ENCODE data around the gene DGKI.

DGKI gene

DNA sequence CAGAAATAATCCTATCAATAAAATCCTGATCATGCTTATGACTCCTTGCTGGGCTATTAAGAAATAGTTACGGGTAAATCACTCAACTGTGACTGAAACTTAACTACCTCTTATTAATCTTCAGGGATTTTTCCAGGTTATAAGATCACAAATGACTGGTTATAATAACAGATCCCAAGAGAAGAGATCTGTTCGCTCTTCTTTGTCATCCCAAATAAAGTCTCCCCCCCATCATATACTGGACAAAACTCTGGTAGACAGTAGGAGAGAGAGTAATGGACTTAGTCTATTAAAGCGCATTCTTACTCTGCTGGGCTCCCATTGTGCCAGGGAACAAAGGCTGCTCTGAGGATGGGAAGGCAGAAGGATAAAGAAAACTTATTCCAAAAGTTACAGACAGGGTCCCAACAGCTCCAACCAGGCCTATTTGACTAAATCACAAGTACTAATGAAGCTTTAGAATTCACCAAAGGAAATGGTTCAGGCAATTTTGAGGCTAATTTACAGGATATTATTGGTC lies 233.7 kb downstream of the DGKI start:
- no peak for DNase-seq (ENCODE audit: low read depth)
- TF ChIP-seq, protein P1, sequence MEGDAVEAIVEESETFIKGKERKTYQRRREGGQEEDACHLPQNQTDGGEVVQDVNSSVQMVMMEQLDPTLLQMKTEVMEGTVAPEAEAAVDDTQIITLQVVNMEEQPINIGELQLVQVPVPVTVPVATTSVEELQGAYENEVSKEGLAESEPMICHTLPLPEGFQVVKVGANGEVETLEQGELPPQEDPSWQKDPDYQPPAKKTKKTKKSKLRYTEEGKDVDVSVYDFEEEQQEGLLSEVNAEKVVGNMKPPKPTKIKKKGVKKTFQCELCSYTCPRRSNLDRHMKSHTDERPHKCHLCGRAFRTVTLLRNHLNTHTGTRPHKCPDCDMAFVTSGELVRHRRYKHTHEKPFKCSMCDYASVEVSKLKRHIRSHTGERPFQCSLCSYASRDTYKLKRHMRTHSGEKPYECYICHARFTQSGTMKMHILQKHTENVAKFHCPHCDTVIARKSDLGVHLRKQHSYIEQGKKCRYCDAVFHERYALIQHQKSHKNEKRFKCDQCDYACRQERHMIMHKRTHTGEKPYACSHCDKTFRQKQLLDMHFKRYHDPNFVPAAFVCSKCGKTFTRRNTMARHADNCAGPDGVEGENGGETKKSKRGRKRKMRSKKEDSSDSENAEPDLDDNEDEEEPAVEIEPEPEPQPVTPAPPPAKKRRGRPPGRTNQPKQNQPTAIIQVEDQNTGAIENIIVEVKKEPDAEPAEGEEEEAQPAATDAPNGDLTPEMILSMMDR (conservative IDR thresholded peaks at IDR 0.05; ENCODE audit: control insufficient read depth, insufficient read depth, low read depth, low read length), result no peak
- no peak overlapping the region for H3K4me3 ChIP-seq (ENCODE audit: control insufficient read depth, low read depth, low read length)

DNA sequence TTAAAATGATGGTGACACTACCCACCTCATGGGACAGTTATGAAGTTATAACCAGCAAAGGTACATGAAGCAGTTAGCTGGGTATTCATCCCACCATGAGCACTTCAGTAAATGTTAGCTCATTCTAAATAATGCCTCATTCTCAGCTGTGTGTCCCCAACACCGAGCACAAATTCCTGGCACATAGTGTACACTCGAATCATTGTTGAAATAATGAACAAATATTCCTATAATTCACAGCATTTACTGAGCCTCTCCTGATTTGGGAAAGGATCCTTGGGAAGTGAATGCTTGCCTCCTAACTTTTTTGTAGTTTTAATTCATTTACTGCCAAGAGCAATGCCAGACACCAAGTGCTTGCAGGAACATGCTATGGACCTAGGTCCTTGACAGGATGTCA lies 235.2 kb downstream of the DGKI start:
- no peak overlapping the region for H3K4me3 ChIP-seq (ENCODE audit: control insufficient read depth, low read depth, low read length)
- TF ChIP-seq, protein P1 (conservative IDR thresholded peaks at IDR 0.05; ENCODE audit: control insufficient read depth, insufficient read depth, low read depth, low read length), result no peak
- DNase-seq (ENCODE audit: low read depth), result peak; percentile 21

DNA sequence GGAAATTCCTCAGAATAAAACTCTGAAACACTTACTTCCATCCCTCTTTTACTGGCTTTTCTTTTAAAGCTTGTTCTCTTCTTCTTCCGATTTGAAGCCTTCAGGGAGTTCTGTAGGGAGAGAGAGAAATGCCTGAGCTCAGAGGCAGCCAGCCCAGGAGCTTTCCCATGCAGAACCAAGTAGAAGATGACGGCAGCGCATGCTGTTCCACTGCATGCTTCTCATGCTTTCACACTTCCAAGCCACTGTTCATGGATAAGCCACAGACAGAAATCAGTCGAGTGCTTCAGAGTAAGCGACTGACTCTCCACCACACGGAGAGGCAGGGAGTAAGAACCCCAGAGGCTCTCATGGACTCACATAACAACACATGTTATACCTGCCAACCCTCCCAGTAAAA lies 237.3 kb downstream of the DGKI start:
- DNase-seq (ENCODE audit: low read depth), result no peak
- TF ChIP-seq, protein P1 (conservative IDR thresholded peaks at IDR 0.05; ENCODE audit: control insufficient read depth, insufficient read depth, low read depth, low read length), result no peak
- no peak overlapping the region for H3K4me3 ChIP-seq (ENCODE audit: control insufficient read depth, low read depth, low read length)

DNA sequence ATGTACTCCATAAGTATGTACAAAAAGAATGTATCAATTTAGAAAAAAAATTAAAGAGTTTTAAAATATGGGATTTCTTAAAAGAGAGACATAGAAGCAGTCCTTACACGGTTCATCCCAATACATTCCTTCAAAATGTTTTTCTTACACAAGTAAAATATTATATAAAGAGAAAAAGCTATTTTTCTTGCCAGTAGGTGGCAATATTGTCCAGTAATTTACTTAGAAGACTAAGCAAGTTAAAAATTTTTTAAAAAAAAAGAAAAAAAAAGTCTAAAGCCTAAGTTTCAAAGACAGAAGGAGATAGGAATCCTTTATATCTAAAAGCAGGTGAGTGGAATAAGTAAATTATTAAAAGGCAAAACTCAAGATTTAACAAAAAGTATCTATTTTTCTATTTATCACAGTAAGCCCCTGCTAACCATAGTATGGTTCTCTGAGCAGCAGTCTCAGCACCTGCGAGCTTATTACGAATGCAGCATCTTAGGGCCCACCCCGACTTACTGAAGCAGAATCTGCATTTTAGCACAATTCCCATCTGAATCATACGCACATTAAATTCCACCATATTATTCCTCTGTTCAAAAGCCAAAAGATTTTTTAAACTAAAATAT lies 240.6 kb downstream of the DGKI start:
- TF ChIP-seq, protein P1 (conservative IDR thresholded peaks at IDR 0.05; ENCODE audit: control insufficient read depth, insufficient read depth, low read depth, low read length), result peak; percentile 37
- peak; percentile 71 for DNase-seq (ENCODE audit: low read depth)
- no peak overlapping the region for H3K4me3 ChIP-seq (ENCODE audit: control insufficient read depth, low read depth, low read length)

DNA sequence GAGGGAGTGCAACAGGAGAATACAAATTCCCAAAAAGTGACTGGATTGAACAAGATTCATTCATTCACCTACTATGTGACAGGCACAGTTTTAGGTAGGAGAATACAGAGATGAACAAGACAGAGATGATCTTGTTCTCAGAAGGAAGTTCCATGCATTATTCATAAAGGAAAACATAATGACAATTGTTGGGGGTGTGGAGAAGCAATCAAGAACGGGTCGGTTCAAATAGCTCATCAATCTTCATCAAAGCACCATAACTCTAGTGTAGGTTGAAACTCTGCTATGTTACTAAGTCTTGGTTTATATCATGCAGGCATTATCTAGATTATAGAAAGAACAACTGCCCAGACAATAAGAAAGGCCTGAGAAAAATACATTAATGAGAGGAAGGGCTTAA lies 243.7 kb downstream of the DGKI start:
- no peak for DNase-seq (ENCODE audit: low read depth)
- H3K4me3 ChIP-seq (ENCODE audit: control insufficient read depth, low read depth, low read length), result no peak overlapping the region
- TF ChIP-seq, protein P1 (conservative IDR thresholded peaks at IDR 0.05; ENCODE audit: control insufficient read depth, insufficient read depth, low read depth, low read length), result no peak

DNA sequence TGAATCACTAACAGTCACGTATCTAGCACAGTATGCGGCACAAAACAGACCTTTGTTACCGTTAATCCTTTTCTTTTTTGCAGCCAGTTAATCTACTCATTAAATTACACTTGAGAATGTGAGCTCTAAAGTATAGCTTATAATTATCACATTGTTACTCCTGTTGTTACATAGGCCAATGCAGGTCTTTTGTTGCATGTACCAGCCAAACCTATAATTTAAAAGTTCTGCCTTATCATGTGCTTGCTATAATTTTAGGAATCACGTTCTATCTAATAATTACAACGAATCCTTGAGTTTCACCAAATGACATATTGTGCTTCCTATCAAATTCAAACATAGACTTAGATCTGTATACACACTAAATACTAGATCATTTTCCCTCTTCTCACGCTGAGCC lies 245.1 kb downstream of the DGKI start:
- DNase-seq (ENCODE audit: low read depth), result no peak
- TF ChIP-seq, protein P1 (conservative IDR thresholded peaks at IDR 0.05; ENCODE audit: control insufficient read depth, insufficient read depth, low read depth, low read length), result no peak
- H3K4me3 ChIP-seq (ENCODE audit: control insufficient read depth, low read depth, low read length), result no peak overlapping the region
